GM19397 (cell line): ENCODE measurements around the gene ARID3C.

Experiments
- ATAC-seq: cut with Tn5 transposase; IDR thresholded peaks from one replicate; pipeline ENCODE4 v1.9.1; 2021; ENCODE audit warnings: mild to moderate bottlenecking, moderate library complexity; ENCODE audit not compliant: unreplicated experiment

The ARID3C gene

GRCh38 chr9:34599546-34599945 lies 29.3 kb downstream of the ARID3C start:
- ATAC-seq, result no peak

GRCh38 chr9:34594177-34594576 lies 34.7 kb downstream of the ARID3C start:
- ATAC-seq, result no peak

- ATAC-seq, result no peak
Measured at GRCh38 chr9:34592895-34593601, 35.8 kb downstream of the ARID3C start.

- ATAC-seq, result no peak
Measured at GRCh38 chr9:34591917-34592866, 36.7 kb downstream of the ARID3C start.

- ATAC-seq, result no peak
Measured at GRCh38 chr9:34591248-34591916, 37.5 kb downstream of the ARID3C start.

- no peak for ATAC-seq
Measured at GRCh38 chr9:34590381-34591247, 38.3 kb downstream of the ARID3C start.

GRCh38 chr9:34589636-34590380 lies 39.1 kb downstream of the ARID3C start, which contains the start of gene CNTFR:
Gene CNTFR, minus strand, starts transcription at chr9:34589724. Its CDS starts 20,743 bp downstream, at chr9:34568981.
- ATAC-seq, result no peak

- no peak for ATAC-seq
Measured at GRCh38 chr9:34588671-34589635, 39.9 kb downstream of the ARID3C start.

GRCh38 chr9:34587271-34587670 lies 41.6 kb downstream of the ARID3C start:
- no peak for ATAC-seq

- ATAC-seq, result no peak
Measured at GRCh38 chr9:34585946-34586669, 42.8 kb downstream of the ARID3C start.

- ATAC-seq, result no peak
Measured at GRCh38 chr9:34584970-34585369, 43.9 kb downstream of the ARID3C start.

GRCh38 chr9:34582787-34583186 lies 46.1 kb downstream of the ARID3C start:
- ATAC-seq, result no peak

GRCh38 chr9:34581318-34581717 lies 47.5 kb downstream of the ARID3C start:
- no peak for ATAC-seq

GRCh38 chr9:34580358-34580757 lies 48.5 kb downstream of the ARID3C start:
- ATAC-seq, result no peak

GRCh38 chr9:34579808-34580163 lies 49.1 kb downstream of the ARID3C start:
- ATAC-seq, result no peak

- no peak for ATAC-seq
Measured at GRCh38 chr9:34579104-34579807, 49.6 kb downstream of the ARID3C start.
